Subcutaneous adipose tissue (tissue), 4 donors: ENCODE data around the gene TUBGCP2. TPM values are rescaled to one million over a fixed set of nuclear protein-coding genes. Genes with fewer than 3 reads are reported as not detected.

Experiments
- CTCF ChIP-seq: fragments of 450-650 bp; IDR thresholded peaks from one replicate; pipeline ENCODE4 v1.5.1; 2016; ENCODE audit warnings: low read depth, mild to moderate bottlenecking, control low read depth, antibody characterized with exemption, moderate library complexity
- total RNA-seq, 4 donors: library from RNA; depleted of rRNA; stranded (reverse); fragments of >200 nt; gene quantifications; one replicate each; pipeline ENCODE4 v1.1.0, GENCODE V29; 2016

TUBGCP2 gene, protein sequence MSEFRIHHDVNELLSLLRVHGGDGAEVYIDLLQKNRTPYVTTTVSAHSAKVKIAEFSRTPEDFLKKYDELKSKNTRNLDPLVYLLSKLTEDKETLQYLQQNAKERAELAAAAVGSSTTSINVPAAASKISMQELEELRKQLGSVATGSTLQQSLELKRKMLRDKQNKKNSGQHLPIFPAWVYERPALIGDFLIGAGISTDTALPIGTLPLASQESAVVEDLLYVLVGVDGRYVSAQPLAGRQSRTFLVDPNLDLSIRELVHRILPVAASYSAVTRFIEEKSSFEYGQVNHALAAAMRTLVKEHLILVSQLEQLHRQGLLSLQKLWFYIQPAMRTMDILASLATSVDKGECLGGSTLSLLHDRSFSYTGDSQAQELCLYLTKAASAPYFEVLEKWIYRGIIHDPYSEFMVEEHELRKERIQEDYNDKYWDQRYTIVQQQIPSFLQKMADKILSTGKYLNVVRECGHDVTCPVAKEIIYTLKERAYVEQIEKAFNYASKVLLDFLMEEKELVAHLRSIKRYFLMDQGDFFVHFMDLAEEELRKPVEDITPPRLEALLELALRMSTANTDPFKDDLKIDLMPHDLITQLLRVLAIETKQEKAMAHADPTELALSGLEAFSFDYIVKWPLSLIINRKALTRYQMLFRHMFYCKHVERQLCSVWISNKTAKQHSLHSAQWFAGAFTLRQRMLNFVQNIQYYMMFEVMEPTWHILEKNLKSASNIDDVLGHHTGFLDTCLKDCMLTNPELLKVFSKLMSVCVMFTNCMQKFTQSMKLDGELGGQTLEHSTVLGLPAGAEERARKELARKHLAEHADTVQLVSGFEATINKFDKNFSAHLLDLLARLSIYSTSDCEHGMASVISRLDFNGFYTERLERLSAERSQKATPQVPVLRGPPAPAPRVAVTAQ
- 10 to 100 TPM; 24.5 to 43.9 (median 36.8) TPM for total RNA-seq

GRCh38 chr10:133308421-133309099, at the start of gene TUBGCP2, which contains the start of gene ZNF511:
Gene TUBGCP2, minus strand, starts transcription at chr10:133308872. Its CDS starts 5,931 bp downstream, at chr10:133302941.
Gene ZNF511, plus strand, starts transcription at chr10:133308914. Its CDS starts 30 bp downstream, at chr10:133308944.
- no peak for TF ChIP-seq CTCF

DNA sequence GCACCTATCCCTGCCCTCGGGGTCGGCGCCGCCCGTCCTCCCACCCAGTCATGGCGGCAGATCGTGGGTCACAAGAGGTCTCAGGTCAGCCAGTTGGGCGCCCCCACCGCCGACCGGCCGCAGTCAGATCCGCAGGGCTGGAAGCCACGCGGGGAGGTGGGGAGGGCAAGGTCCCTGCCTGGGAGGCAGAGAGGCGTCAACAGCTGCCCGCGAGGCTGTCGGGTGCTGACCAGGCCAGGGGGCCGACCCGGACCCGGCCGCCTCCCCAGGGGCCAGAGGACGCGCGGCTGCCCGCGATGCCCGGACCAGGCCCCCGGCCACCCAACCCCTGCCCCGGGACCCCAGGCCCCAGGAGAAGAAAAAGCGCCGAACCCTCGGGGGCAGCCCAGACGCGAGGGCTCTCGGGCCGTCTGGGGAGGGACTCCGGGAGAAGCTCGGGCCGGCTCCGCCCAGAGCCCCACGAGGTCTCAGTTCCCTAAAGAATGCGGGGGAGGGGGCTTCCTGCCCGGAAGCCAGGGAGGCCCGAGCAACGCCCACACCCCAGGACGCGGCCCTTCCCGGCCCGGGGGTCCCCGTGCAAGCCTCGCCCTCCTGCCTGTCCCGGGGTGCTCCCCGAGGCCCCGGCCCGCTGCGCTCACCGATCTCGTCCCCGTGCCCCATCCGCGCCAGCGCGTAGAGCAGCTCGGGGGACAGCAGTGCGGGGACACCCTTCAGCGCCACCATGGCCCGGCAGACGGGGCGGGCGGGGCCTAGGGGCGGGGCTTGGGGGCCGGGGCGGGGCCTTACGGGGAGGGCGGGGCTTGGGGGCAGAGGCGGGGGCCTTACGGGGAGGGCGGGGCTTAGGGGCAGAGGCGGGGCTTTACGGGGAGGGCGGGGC, 48.9 kb upstream of the TUBGCP2 start, which contains the start of gene FUOM:
TSS of gene FUOM (minus strand) at position 735 of the 877 bp plus-strand sequence. CDS start at position 723, 12 bp downstream.
- TF ChIP-seq CTCF, result no peak

GRCh38 chr10:133356549-133357284, 48.0 kb upstream of the TUBGCP2 start:
- TF ChIP-seq CTCF, result no peak

DNA sequence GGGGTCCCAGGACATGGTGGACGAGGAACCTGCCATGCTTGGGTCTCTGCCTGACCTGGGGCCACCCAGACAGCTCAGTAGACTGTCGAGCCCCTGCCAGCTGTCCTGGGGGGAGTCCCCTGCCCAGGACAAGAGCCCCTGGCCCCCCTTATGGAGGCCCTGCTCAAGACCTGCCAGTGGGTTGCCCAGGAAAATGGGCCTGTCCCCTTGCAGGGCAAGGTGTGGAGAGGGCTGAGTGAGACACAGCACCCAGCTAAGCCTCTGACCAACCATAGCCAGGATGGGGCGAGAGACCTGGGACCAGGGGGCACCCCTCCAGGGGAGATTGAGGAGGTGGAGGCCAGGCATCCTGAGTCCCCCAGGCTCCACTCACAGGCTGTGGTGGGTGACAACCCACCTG, 47.3 kb upstream of the TUBGCP2 start:
- TF ChIP-seq CTCF, result no peak

DNA sequence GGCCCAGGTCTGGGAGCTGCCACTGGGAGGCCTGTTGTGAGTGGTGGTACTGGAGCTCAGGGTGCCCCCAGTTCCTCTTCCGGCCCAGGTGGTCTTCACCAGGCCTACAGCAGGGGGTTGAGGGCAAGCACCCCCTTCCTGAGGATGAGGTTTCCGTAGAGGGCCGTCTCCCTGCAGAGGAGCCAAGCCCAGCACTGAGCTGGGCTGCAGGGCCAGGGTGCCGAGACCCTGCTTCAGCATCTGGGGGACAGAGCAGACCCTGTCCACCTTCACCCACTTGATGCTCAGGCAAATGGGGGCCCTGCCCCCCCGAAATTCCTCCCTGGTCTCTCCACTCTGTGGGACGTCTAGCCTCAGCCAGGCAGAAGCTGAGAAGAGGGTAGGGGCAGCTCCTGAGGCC, 46.6 kb upstream of the TUBGCP2 start:
- no peak for TF ChIP-seq CTCF

DNA sequence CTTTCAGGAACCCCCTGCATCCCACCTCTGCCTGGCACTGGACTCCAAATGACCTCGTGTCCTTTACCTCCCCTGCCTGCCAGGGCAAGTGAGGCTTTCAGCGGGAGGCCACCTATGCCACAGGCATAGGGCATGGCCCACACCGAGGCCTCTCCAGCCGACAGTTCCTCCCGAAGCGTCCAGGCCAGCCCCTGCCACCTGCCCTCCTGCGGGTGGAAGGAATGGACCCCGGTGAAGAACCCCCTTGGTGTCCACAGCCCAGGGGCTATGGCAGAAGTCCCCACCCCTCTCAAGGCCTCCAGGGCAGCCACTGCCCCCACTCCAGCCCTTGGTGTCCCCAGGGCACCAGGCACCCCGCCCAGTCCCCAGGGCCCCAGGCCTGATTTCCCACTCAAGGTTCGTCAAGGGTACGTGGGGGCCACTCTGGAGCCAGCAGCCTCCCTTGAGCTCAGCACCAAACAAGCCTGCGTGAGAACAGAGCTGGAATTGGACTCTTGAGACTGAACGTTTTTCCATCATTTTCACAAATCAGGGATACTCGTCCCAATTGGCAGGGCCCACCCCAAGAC, 46.1 kb upstream of the TUBGCP2 start:
- TF ChIP-seq CTCF, result no peak
